ENCODE data around the gene SPEM3.

GRCh38 chr17:7391307-7391706 lies 37.4 kb upstream of the SPEM3 start:
- TF ChIP-seq, protein P1, sequence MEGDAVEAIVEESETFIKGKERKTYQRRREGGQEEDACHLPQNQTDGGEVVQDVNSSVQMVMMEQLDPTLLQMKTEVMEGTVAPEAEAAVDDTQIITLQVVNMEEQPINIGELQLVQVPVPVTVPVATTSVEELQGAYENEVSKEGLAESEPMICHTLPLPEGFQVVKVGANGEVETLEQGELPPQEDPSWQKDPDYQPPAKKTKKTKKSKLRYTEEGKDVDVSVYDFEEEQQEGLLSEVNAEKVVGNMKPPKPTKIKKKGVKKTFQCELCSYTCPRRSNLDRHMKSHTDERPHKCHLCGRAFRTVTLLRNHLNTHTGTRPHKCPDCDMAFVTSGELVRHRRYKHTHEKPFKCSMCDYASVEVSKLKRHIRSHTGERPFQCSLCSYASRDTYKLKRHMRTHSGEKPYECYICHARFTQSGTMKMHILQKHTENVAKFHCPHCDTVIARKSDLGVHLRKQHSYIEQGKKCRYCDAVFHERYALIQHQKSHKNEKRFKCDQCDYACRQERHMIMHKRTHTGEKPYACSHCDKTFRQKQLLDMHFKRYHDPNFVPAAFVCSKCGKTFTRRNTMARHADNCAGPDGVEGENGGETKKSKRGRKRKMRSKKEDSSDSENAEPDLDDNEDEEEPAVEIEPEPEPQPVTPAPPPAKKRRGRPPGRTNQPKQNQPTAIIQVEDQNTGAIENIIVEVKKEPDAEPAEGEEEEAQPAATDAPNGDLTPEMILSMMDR (IDR thresholded peaks at IDR 0.05): no peak
- TF ChIP-seq POLR2A (IDR thresholded peaks at IDR 0.05): no peak
